Erythroblast (primary cell): ENCODE results near the gene ZFP37.
A peak's percentile ranks its signal among the peaks of the same experiment; 100 is the strongest.
"Not testable (repeated sequence)": the region's sequence is repeated elsewhere in the genome, so short reads cannot be mapped to it uniquely, and the experiment has no call there.

Source experiments
- DNase-seq, 2 experiments: peaks; one replicate each; lab custom pipeline; 2025; lab: John Stamatoyannopoulos, UW
- GATA1 ChIP-seq: IDR thresholded peaks from 2 replicates; pipeline ENCODE4 v1.6.1; 2011; ENCODE audit warnings: low read depth, mild to moderate bottlenecking, control low read depth, low read length, moderate library complexity
- POLR2A ChIP-seq: IDR thresholded peaks from 2 replicates; pipeline ENCODE4 v1.6.1; 2011; ENCODE audit warnings: mild to moderate bottlenecking, low read length

ZFP37 gene

DNA sequence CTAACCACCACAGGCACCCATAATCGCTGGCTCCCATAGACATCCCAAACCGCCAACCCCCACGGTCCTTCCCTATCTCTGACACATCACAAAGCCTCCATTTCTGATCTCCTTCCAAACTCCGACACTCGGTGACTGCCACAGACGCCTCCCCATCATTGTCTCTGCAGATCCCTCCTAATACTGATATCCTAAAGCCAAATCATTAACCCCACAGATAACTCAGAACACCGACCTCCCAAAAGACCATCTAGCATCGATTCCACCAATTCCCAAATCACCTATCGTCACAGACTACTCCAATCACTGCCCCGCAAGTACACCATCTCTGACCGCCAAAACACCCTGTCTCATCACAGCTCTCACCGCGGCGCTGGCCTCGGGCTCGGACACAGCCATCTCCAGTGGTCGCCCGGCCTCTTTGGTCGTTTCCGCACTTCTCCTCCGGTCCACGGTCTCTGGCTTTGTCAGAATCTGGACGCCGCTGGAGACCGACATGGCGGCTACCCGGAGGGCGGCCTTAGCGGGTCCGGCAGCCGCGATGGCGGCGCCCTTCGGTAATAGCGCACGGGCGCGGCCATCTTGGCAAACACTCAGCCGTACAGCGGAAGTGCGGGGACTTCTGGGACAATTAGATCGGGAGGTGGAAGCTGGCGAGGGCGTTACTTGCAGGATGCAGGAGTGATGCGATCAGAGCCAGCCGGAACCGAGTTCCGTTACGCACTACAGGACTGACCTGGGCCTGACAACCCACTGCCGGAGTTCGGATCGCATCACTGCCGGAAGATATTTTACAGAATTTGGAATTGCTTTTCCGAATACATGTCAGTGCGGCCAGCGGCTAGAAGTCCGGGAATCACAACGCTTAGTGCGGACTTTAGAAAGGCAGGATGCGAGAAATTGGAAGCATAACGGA lies at the start of gene ZFP37:
Gene ZFP37, minus strand, starts transcription at position 534 of the 916 bp plus-strand sequence. Its CDS starts 36 bp downstream, at position 498.
- DNase-seq: peak; percentile 37 to 38
- TF ChIP-seq POLR2A: no peak
- no peak for TF ChIP-seq GATA1

DNA sequence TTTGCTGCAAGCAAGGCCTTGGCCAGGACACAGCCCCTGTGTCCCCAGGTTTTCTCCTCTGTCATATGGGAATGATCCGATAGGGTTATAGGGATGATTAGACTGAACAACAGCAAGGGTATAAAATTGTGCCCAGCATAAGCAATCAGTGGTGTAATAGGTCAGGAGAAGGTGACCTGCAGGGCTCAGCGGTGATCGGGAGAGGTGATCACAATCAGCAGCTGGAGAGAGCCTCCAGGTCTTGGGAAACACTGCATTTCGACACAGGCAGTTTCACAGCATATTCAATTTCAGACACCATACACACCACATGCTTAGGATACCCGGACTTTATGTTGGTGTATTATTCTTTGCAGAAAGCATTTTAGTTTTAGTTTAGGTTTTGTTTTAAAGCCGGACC lies 48.8 kb upstream of the ZFP37 start:
- DNase-seq: not testable (repeated sequence)

DNA sequence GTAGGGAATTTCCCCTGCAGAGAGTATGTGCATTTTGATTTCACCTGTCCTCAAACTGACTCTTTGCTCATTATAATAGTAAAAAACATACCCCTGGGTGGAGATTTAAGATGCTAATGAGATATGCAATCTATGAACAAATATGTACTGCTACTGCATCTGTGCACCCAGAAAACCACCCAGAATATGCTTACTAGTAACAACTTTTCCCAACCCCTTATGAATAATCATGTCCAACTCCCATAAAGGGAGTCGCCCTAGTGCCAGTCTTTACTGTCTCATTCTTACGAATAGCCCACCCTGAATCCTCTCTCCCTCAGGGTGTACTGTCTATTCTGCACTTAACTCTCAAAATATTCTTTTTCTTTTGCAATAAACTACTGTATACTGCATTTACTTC lies 39.0 kb upstream of the ZFP37 start:
- DNase-seq: no peak
- TF ChIP-seq POLR2A (no peak), GATA1 (no peak)

DNA sequence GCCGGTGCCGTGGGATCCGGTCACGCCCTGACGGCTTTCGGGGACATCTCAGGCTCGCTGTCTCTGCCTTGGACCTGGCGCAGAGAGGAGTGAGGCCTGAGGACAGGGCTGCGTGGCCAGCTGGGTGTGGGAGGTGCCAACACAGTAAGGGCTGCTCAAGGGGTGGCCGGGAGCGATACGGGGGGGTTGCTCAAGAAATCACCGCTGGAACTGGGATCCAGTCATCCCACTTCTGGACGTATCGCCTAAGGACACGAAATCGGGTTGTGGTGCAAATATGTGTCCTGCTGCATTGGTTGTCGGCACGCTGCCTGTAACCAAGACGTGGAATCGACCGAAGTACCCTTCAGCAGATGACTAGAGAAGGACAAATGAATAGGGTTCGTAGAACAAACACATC lies 33.4 kb upstream of the ZFP37 start:
- DNase-seq: not testable (repeated sequence)

DNA sequence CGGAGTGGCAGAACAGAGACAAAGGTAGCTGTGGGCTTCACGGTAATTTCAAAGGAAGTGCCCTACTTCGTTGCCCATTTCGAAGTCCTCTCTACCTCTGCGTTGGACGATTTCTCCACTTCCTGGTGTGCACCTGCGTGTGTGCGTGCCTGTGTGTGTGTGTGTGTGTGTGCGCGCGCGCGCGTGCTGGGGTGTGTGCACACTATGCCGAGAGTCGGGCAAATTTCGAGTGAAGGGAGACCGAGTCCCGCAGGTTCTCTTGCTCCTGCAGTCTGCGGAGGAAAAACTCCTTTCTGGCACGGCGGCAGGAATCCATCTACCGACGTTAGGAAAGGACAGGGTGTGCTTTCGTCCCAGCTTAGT lies 32.6 kb upstream of the ZFP37 start:
- not testable (repeated sequence) for DNase-seq

DNA sequence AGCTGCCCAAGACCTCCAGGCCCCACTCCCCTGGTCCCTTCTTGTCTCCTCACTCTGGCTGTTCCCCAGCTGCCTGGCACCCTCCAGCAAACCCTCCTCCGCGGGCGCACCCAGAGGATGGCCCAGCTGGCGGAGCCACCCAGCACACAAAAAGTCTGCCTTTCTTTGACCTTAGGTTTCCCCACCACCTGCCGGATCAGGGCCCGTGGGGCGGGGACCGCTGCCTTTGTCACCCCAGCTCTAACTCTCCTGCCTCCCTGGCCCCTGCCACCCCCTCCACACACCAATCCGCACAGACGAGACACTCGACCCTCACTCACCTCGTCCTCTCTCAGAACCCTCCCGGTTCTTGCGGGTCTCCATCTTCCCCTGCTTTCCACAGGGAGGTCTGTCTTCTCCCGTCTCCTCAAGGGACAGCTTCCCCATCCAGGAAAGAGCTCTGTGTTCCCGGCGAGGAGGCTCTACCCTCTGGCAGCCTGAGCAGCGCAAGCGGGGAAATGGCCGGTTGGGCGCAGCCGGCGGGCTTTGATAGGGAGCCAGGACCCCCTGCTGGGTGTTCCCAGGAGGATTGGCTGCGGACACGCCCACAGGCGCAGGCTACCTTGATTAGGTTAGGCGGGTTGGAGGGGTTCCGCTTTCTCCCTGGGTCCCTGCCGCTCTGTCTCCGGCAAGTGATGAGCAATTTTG lies 32.1 kb upstream of the ZFP37 start:
- DNase-seq: not testable (repeated sequence)

DNA sequence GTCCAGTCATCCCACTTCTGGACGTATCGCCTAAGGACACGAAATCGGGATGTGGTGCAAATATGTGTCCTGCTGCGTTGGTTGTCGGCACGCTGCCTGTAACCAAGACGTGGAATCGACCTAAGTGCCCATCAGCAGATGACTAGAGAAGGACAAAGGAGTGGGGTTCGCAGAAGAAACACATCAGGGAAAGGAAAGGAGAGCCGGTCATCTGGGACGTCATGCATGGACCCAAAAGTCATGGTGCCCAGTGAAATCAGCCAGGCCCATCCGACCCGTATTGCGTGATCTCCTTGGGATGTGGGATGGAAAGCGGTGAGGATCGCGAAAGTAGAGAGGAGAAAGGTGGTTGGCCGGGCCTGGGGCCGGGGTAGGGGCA lies 6.4 kb upstream of the ZFP37 start:
- DNase-seq: not testable (repeated sequence)

DNA sequence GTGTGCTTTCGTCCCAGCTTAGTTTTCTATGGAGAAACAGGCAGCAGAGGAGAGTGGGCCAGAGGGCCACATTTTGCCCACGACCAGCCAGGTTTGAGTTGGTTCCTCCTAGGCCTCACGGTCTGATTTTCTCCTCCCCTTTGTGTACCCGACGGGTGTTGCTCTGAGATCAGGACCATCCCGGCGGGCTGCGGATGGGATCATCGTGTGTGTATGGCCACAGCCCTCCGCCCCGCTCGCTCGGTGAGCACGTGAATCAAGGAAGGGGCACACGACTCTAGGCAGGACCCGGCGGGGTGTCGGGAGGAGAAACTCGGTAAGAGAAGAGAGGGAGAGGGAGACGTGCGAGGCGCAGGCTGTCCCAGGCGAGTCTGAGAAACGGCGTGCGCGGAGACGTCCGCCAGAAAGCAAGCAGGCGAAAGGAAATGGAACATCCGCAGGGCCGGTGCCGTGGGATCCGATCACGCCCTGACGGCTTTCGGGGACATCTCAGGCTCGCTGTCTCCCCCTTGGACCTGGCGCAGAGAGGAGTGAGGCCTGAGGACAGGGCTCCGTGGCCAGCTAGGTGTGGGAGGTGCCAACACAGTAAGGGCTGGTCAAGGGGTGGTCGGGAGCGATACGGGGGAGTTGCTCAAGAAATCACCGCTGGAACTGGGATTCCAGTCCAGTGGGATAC lies 5.9 kb upstream of the ZFP37 start:
- DNase-seq: peak in 1 of 2 experiments; percentile 4

DNA sequence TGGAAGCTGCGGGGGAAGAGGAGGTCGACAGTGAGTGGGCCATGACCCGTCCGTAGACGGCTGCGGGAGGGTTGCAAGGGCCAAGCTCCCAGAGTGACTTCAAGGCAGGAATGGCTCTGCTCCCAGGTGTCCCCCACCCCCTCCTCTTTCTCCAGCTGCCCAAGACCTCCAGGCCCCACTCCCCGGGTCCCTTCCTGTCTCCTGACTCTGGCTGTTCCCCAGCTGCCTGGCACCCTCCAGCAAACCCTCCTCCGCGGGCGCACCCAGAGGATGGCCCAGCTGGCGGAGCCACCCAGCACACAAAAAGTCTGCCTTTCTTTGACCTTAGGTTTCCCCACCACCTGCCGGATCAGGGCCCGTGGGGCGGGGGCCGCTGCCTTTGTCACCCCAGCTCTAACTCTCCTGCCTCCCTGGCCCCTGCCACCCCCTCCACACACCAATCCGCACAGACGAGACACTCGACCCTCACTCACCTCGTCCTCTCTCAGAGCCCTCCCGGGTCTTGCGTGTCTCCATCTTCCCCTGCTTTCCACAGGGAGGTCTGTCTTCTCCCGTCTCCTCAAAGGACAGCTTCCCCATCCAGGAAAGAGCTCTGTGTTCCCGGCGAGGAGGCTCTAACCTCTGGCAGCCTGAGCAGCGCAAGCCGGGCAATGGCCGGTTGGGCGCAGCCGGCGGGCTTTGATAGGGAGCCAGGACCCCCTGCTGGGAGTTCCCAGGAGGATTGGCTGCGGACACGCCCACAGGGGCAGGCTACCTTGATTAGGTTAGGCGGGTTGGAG lies 4.7 kb upstream of the ZFP37 start:
- DNase-seq: not testable (repeated sequence)

DNA sequence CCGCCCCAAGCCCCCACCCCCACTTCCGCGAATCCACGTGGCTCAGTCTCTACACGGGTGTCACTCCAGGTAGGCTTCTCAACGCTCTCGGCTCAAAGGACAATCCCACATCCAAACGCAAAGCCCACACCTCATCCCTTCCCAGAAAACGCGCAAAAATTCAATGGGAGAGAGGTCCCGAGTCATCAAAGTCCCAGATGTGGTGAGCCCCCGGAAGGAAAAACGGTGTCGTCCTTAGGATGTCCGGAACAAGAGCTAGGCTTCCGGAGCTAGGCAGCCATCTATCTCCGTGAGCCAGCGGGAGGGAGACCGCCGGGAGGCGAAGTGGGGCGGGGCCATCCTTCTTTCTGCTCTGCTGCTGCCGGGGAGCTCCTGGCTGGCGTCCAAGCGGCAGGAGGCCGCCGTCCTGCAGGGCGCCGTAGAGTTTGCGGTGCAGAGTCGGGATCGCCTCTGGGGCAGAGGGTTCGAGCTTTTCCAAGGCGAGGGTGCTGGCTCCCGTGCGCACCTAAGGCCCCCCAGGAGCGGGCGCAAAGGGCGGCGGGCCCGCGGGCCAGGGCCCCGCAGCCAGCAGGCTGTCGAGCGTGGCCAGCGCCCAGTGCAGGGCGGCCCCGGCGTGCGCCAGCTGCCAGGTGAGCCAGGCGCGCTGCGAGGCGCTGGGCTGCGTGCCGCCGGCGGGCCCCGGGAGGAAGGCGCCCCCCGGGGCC lies 3.2 kb upstream of the ZFP37 start:
- DNase-seq: not testable (repeated sequence)

DNA sequence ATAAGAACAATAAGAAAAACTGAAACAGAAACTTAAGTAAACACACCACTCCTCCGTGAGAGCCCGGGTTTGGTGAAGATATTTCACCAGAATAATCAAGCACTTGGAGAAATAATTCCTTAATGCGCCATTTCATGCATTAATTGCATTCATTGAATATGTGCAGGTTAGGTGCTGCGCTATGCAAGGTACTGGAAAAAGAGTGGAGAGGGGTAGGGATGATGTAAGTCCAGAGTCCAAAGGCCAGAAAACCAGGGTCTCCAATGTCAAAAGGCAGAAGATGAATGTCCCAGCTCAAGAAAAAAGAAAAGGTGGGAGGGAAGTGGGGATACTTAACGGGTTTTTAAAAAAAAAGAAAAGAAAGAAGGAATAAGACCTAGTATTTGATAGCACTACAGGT lies 669 bp upstream of the ZFP37 start:
- no peak for TF ChIP-seq GATA1
- no peak for TF ChIP-seq POLR2A
- no peak for DNase-seq

DNA sequence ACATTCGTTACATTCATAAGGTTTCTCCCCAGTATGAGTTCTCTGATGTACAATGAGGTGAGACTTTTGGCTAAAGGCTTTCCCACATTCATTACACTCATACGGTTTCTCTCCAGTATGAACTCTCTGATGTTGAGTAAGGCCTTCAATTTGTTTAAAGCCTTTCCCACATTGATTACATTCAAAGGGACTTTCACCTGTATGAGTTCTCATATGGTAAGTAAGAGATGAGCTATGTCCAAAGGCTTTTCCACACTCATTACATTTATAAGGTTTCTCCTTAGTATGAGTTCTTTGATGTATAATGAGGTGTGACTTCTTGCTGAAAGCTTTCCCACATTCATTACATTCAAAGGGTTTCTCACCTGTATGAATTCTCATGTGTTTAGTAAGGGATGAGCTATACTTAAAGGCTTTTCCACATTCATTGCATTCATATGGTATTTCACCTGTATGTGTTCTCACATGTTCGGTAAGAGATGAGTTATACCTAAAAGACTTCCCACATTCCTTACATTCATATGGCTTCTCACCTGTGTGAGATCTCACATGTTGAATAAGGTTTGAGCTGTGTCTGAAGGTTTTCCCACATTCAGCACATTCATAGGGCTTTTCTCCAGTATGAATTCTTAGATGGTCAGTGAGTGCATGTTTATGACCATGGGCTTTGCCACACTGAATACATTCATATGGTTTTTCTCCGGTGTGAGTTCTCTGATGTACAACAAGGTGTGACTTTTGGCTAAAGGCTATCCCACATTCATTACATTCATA lies 13.5 kb downstream of the ZFP37 start:
- TF ChIP-seq GATA1 (no peak), POLR2A (no peak)
- no peak for DNase-seq

DNA sequence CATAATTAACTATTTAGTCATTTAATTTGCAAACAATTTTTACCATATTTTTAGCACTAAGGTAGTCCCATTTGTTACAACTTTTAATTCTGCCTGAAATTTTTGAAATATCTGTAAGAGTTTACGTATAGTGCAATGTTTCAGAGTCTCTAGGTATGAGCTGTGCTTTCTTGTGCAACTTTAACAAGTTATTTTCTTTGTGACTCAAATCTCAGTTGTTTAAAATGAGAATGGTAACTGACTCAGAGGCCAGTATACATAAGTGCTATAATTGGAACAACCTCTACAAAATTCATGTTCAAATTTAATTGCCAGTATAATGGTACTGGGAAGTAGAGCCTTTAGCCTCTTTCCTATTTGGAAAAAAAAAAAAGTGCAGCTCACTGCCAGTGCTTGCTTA lies 30.3 kb downstream of the ZFP37 start:
- DNase-seq: no peak

More for the DNA sequence above, 30.3 kb downstream of the ZFP37 start:
- no peak for TF ChIP-seq POLR2A
- TF ChIP-seq GATA1: no peak
